SK-N-SH treated with all-trans-retinoic acid at 6 μM for 48 hours (cell line): ENCODE measurements around the gene KAZALD1.

ENCODE experiments used
- ATAC-seq: fragments of 200-7000 bp; cut with Tn5 transposase; 3 replicates; pipeline ENCODE4 v1.9.1; 2020; ENCODE audit warnings: mild to moderate bottlenecking, moderate library complexity
- ARNTL ChIP-seq: fragments of 450-650 bp; formaldehyde crosslinking; IDR thresholded peaks from 2 replicates; pipeline ENCODE4 v1.5.0; 2020; ENCODE audit warnings: low read depth, mild to moderate bottlenecking, moderate library complexity, borderline replicate concordance
- BACH2 ChIP-seq: fragments of 250-450 bp; sonication (Bioruptor Pico); IDR thresholded peaks from 2 replicates; pipeline ENCODE4 v1.9.0; 2021; ENCODE audit warnings: mild to moderate bottlenecking, borderline replicate concordance
- CREB5 ChIP-seq: fragments of 250-450 bp; sonication (Bioruptor Pico); IDR thresholded peaks from 2 replicates; pipeline ENCODE4 v1.5.1; 2020; ENCODE audit warnings: low read depth, mild to moderate bottlenecking, moderate library complexity
- CSDC2 ChIP-seq: fragments of 250-450 bp; sonication (Bioruptor Pico); IDR thresholded peaks from 2 replicates; pipeline ENCODE4 v1.5.0; 2020; ENCODE audit warnings: mild to moderate bottlenecking, moderate library complexity
- CSRNP3 ChIP-seq: fragments of 250-450 bp; sonication (Bioruptor Pico); IDR thresholded peaks from 2 replicates; pipeline ENCODE4 v1.5.1; 2021; ENCODE audit warnings: mild to moderate bottlenecking, moderate library complexity
- GLIS3 ChIP-seq: fragments of 250-450 bp; sonication (Bioruptor Pico); IDR thresholded peaks from 2 replicates; pipeline ENCODE4 v1.5.0; 2020; ENCODE audit warnings: mild to moderate bottlenecking, moderate library complexity
- ISL1 ChIP-seq: fragments of 250-450 bp; sonication (Bioruptor Pico); IDR thresholded peaks from 2 replicates; pipeline ENCODE4 v2.1.2; 2022; ENCODE audit warnings: mild to moderate bottlenecking, moderate library complexity
- OSR1 ChIP-seq: fragments of 250-450 bp; sonication (Bioruptor Pico); IDR thresholded peaks from 2 replicates; pipeline ENCODE4 v1.8.0; 2022; ENCODE audit warnings: moderate library complexity, mild to moderate bottlenecking, inconsistent platforms
- PATZ1 ChIP-seq: fragments of 250-450 bp; sonication (Bioruptor Pico); IDR thresholded peaks from 2 replicates; pipeline ENCODE4 v1.8.0; 2020; ENCODE audit warnings: mild to moderate bottlenecking, moderate library complexity, borderline replicate concordance
- SNAI2 ChIP-seq: fragments of 250-450 bp; sonication (Bioruptor Pico); IDR thresholded peaks from 2 replicates; pipeline ENCODE4 v1.5.0; 2020; ENCODE audit warnings: mild to moderate bottlenecking, moderate library complexity
- TCF4 ChIP-seq: fragments of 250-450 bp; sonication (Bioruptor Pico); IDR thresholded peaks from 2 replicates; pipeline ENCODE4 v1.8.0; 2021; ENCODE audit warnings: mild to moderate bottlenecking, moderate library complexity, borderline replicate concordance
- TSHZ2 ChIP-seq: fragments of 250-450 bp; sonication (Bioruptor Pico); IDR thresholded peaks from 2 replicates; pipeline ENCODE4 v1.5.0; 2020; ENCODE audit warnings: mild to moderate bottlenecking, moderate library complexity
- ZC3H10 ChIP-seq: fragments of 250-450 bp; sonication (Bioruptor Pico); IDR thresholded peaks from 2 replicates; pipeline ENCODE4 v1.5.1; 2021; ENCODE audit warnings: mild to moderate bottlenecking, moderate library complexity
- ZFP3 ChIP-seq: fragments of 250-450 bp; sonication (Bioruptor Pico); IDR thresholded peaks from 2 replicates; pipeline ENCODE4 v1.5.0; 2020; ENCODE audit warnings: mild to moderate bottlenecking, moderate library complexity
- ZFP30 ChIP-seq: fragments of 450-650 bp; formaldehyde crosslinking; IDR thresholded peaks from 2 replicates; pipeline ENCODE4 v1.5.0; 2022; ENCODE audit warnings: mild to moderate bottlenecking, moderate library complexity
- ZNF565 ChIP-seq: fragments of 450-650 bp; formaldehyde crosslinking; conservative IDR thresholded peaks from 2 replicates; pipeline ENCODE4 v1.5.0; 2020; ENCODE audit warnings: low read depth, mild to moderate bottlenecking, moderate library complexity
- ZNF70 ChIP-seq: fragments of 450-650 bp; formaldehyde crosslinking; IDR thresholded peaks from 2 replicates; pipeline ENCODE4 v1.5.0; 2020; ENCODE audit warnings: mild to moderate bottlenecking, moderate library complexity
- ZNF8 ChIP-seq: fragments of 450-650 bp; formaldehyde crosslinking; IDR thresholded peaks from 2 replicates; pipeline ENCODE4 v1.5.0; 2020; ENCODE audit warnings: mild to moderate bottlenecking, moderate library complexity

Gene KAZALD1

GRCh38 chr10:101013365-101013825 is 48.4 kb upstream of the KAZALD1 start:
- no peak for ATAC-seq
- TF ChIP-seq GLIS3 (CRISPR knock-in tag) (no peak), CREB5 (CRISPR knock-in tag) (no peak), SNAI2 (CRISPR knock-in tag) (no peak), BACH2 (CRISPR knock-in tag) (no peak), ZFP3 (CRISPR knock-in tag) (no peak)

- peak; percentile 64 for ATAC-seq
- no peak for TF ChIP-seq ARNTL
- no peak for TF ChIP-seq ZFP30 (CRISPR knock-in tag)
- no peak for TF ChIP-seq ZNF8 (CRISPR knock-in tag)
- TF ChIP-seq TSHZ2 (CRISPR knock-in tag) = no peak
- no peak for TF ChIP-seq ZNF70
- no peak for TF ChIP-seq PATZ1
- no peak for TF ChIP-seq ISL1 (CRISPR knock-in tag)
- no peak for TF ChIP-seq ZFP3 (CRISPR knock-in tag)
- no peak for TF ChIP-seq BACH2 (CRISPR knock-in tag)
Observed at GRCh38 chr10:101014230-101014884, 47.4 kb upstream of the KAZALD1 start.

- ATAC-seq = peak; percentile 16; the same call in 2 of the 3 replicates
- TF ChIP-seq BACH2 (CRISPR knock-in tag) (no peak), GLIS3 (CRISPR knock-in tag) (no peak), ZNF565 (no peak), ISL1 (CRISPR knock-in tag) (no peak), CREB5 (CRISPR knock-in tag) (no peak), SNAI2 (CRISPR knock-in tag) (no peak), ZNF70 (no peak), CSDC2 (CRISPR knock-in tag) (no peak)
Observed at GRCh38 chr10:101014966-101015581, 46.7 kb upstream of the KAZALD1 start.

- no peak for ATAC-seq
Observed at GRCh38 chr10:101015582-101015973, 46.2 kb upstream of the KAZALD1 start.

More at GRCh38 chr10:101015582-101015973, 46.2 kb upstream of the KAZALD1 start:
- TF ChIP-seq OSR1 (no peak), CREB5 (CRISPR knock-in tag) (no peak), TCF4 (no peak), ZNF70 (no peak), CSRNP3 (CRISPR knock-in tag) (no peak), ZFP3 (CRISPR knock-in tag) (no peak), ZC3H10 (CRISPR knock-in tag) (no peak), ZNF565 (no peak), ISL1 (CRISPR knock-in tag) (no peak)
